Lower leg skin (tissue), 3 donors: Measurements from ENCODE around the gene MARCHF6.

ENCODE experiments used
- CTCF ChIP-seq, 3 donors: fragments of 450-650 bp; IDR thresholded peaks; one replicate each; pipeline ENCODE4 v1.5.1; 2016; ENCODE audit warnings: antibody characterized with exemption in 3 of 3, mild to moderate bottlenecking in 3 of 3, moderate library complexity in 2 of 3
- POLR2A ChIP-seq, 2 donors: fragments of 450-650 bp; IDR thresholded peaks; one replicate each; pipeline ENCODE4 v1.6.1; 2016 to 2017; ENCODE audit warnings: antibody characterized with exemption in 2 of 2, mild to moderate bottlenecking in 1 of 2, moderate library complexity in 1 of 2

GRCh38 chr5:10328323-10328722 is 25.2 kb upstream of the MARCHF6 start:
- TF ChIP-seq CTCF (IDR thresholded peaks at IDR 0.05) (no peak), POLR2A (IDR thresholded peaks at IDR 0.05) (no peak)
